SK-N-SH treated with all-trans-retinoic acid at 6 μM for 48 hours (cell line): Measurements from ENCODE around the gene IRAK1BP1.
A peak's percentile ranks its signal among the peaks of the same experiment; 100 is the strongest.

Source experiments
- ATAC-seq: fragments of 200-7000 bp; cut with Tn5 transposase; 3 replicates; pipeline ENCODE4 v1.9.1; 2020; ENCODE audit warnings: mild to moderate bottlenecking, moderate library complexity
- ARNTL ChIP-seq: fragments of 450-650 bp; formaldehyde crosslinking; IDR thresholded peaks from 2 replicates; pipeline ENCODE4 v1.5.0; 2020; ENCODE audit warnings: low read depth, mild to moderate bottlenecking, moderate library complexity, borderline replicate concordance
- BACH2 ChIP-seq: fragments of 250-450 bp; sonication (Bioruptor Pico); IDR thresholded peaks from 2 replicates; pipeline ENCODE4 v1.9.0; 2021; ENCODE audit warnings: mild to moderate bottlenecking, borderline replicate concordance
- CREB5 ChIP-seq: fragments of 250-450 bp; sonication (Bioruptor Pico); IDR thresholded peaks from 2 replicates; pipeline ENCODE4 v1.5.1; 2020; ENCODE audit warnings: low read depth, mild to moderate bottlenecking, moderate library complexity
- CSDC2 ChIP-seq: fragments of 250-450 bp; sonication (Bioruptor Pico); IDR thresholded peaks from 2 replicates; pipeline ENCODE4 v1.5.0; 2020; ENCODE audit warnings: mild to moderate bottlenecking, moderate library complexity
- CSRNP3 ChIP-seq: fragments of 250-450 bp; sonication (Bioruptor Pico); IDR thresholded peaks from 2 replicates; pipeline ENCODE4 v1.5.1; 2021; ENCODE audit warnings: mild to moderate bottlenecking, moderate library complexity
- ESRRG ChIP-seq: fragments of 250-450 bp; sonication (Bioruptor Pico); IDR thresholded peaks from 2 replicates; pipeline ENCODE4 v1.6.1; 2021; ENCODE audit warnings: mild to moderate bottlenecking
- GLIS3 ChIP-seq: fragments of 250-450 bp; sonication (Bioruptor Pico); IDR thresholded peaks from 2 replicates; pipeline ENCODE4 v1.5.0; 2020; ENCODE audit warnings: mild to moderate bottlenecking, moderate library complexity
- ISL1 ChIP-seq: fragments of 250-450 bp; sonication (Bioruptor Pico); IDR thresholded peaks from 2 replicates; pipeline ENCODE4 v2.1.2; 2022; ENCODE audit warnings: mild to moderate bottlenecking, moderate library complexity
- OSR1 ChIP-seq: fragments of 250-450 bp; sonication (Bioruptor Pico); IDR thresholded peaks from 2 replicates; pipeline ENCODE4 v1.8.0; 2022; ENCODE audit warnings: moderate library complexity, mild to moderate bottlenecking, inconsistent platforms
- PATZ1 ChIP-seq: fragments of 250-450 bp; sonication (Bioruptor Pico); IDR thresholded peaks from 2 replicates; pipeline ENCODE4 v1.8.0; 2020; ENCODE audit warnings: mild to moderate bottlenecking, moderate library complexity, borderline replicate concordance
- POU6F1 ChIP-seq: fragments of 250-450 bp; sonication (Bioruptor Pico); IDR thresholded peaks from 2 replicates; pipeline ENCODE4 v1.8.0; 2021; ENCODE audit warnings: low read depth, mild to moderate bottlenecking, moderate library complexity, borderline replicate concordance
- SNAI2 ChIP-seq: fragments of 250-450 bp; sonication (Bioruptor Pico); IDR thresholded peaks from 2 replicates; pipeline ENCODE4 v1.5.0; 2020; ENCODE audit warnings: mild to moderate bottlenecking, moderate library complexity
- TCF4 ChIP-seq: fragments of 250-450 bp; sonication (Bioruptor Pico); IDR thresholded peaks from 2 replicates; pipeline ENCODE4 v1.8.0; 2021; ENCODE audit warnings: mild to moderate bottlenecking, moderate library complexity, borderline replicate concordance
- TOX ChIP-seq: fragments of 250-450 bp; sonication (Bioruptor Pico); IDR thresholded peaks from 2 replicates; pipeline ENCODE4 v1.8.0; 2021; ENCODE audit warnings: mild to moderate bottlenecking, moderate library complexity, borderline replicate concordance
- TSHZ2 ChIP-seq: fragments of 250-450 bp; sonication (Bioruptor Pico); IDR thresholded peaks from 2 replicates; pipeline ENCODE4 v1.5.0; 2020; ENCODE audit warnings: mild to moderate bottlenecking, moderate library complexity
- ZC3H10 ChIP-seq: fragments of 250-450 bp; sonication (Bioruptor Pico); IDR thresholded peaks from 2 replicates; pipeline ENCODE4 v1.5.1; 2021; ENCODE audit warnings: mild to moderate bottlenecking, moderate library complexity
- ZFP3 ChIP-seq: fragments of 250-450 bp; sonication (Bioruptor Pico); IDR thresholded peaks from 2 replicates; pipeline ENCODE4 v1.5.0; 2020; ENCODE audit warnings: mild to moderate bottlenecking, moderate library complexity
- ZFP30 ChIP-seq: fragments of 450-650 bp; formaldehyde crosslinking; IDR thresholded peaks from 2 replicates; pipeline ENCODE4 v1.5.0; 2022; ENCODE audit warnings: mild to moderate bottlenecking, moderate library complexity
- ZNF8 ChIP-seq: fragments of 450-650 bp; formaldehyde crosslinking; IDR thresholded peaks from 2 replicates; pipeline ENCODE4 v1.5.0; 2020; ENCODE audit warnings: mild to moderate bottlenecking, moderate library complexity

The IRAK1BP1 gene

GRCh38 chr6:78936515-78936914 lies 69.2 kb downstream of the IRAK1BP1 start (continued):
- TF ChIP-seq TCF4 (CRISPR knock-in tag) (no peak), POU6F1 (CRISPR knock-in tag) (no peak), CREB5 (CRISPR knock-in tag) (no peak), OSR1 (CRISPR knock-in tag) (no peak), ESRRG (CRISPR knock-in tag) (no peak)

- TF ChIP-seq ZFP3 (no peak), GLIS3 (CRISPR knock-in tag) (no peak), SNAI2 (CRISPR knock-in tag) (no peak), ZNF8 (CRISPR knock-in tag) (no peak), CSDC2 (CRISPR knock-in tag) (no peak)
- ATAC-seq, result no peak
These were observed 75.1 kb downstream of the IRAK1BP1 start for GRCh38 chr6:78942446-78942845.

- peak; percentile 55; the same call in 2 of the 3 replicates for ATAC-seq
These were observed 80.2 kb downstream of the IRAK1BP1 start for GRCh38 chr6:78947529-78947928.

GRCh38 chr6:78947962-78948361 lies 80.6 kb downstream of the IRAK1BP1 start:
- no peak for TF ChIP-seq ESRRG (CRISPR knock-in tag)
- TF ChIP-seq ISL1, result no peak
- no peak for TF ChIP-seq PATZ1 (CRISPR knock-in tag)
- TF ChIP-seq POU6F1 (CRISPR knock-in tag), result no peak
- TF ChIP-seq ZFP3, result no peak
- no peak for TF ChIP-seq CREB5 (CRISPR knock-in tag)
- TF ChIP-seq ZFP30, result no peak
- no peak for TF ChIP-seq GLIS3 (CRISPR knock-in tag)
- no peak for TF ChIP-seq CSDC2 (CRISPR knock-in tag)
- no peak for TF ChIP-seq SNAI2 (CRISPR knock-in tag)
- no peak for TF ChIP-seq ARNTL (CRISPR knock-in tag)
- ATAC-seq, result no peak

More at GRCh38 chr6:78947529-78947928, 80.2 kb downstream of the IRAK1BP1 start:
- no peak for TF ChIP-seq ZFP30
- 0 out of 2 replicates have a peak, but pooled peaks have one; percentile 1 for TF ChIP-seq GLIS3 (CRISPR knock-in tag)
- no peak for TF ChIP-seq ZNF8 (CRISPR knock-in tag)
- 0 out of 2 replicates have a peak, but pooled peaks have one; percentile 28 for TF ChIP-seq ISL1
- no peak for TF ChIP-seq TOX (CRISPR knock-in tag)
- no peak for TF ChIP-seq TCF4 (CRISPR knock-in tag)

GRCh38 chr6:78948785-78949184 lies 81.4 kb downstream of the IRAK1BP1 start:
- no peak for ATAC-seq
- TF ChIP-seq GLIS3 (CRISPR knock-in tag) (no peak), ZNF8 (CRISPR knock-in tag) (no peak), TCF4 (CRISPR knock-in tag) (no peak), ZFP30 (no peak), CSRNP3 (CRISPR knock-in tag) (no peak), BACH2 (CRISPR knock-in tag) (no peak), TSHZ2 (CRISPR knock-in tag) (no peak), ZC3H10 (CRISPR knock-in tag) (no peak), SNAI2 (CRISPR knock-in tag) (no peak), POU6F1 (CRISPR knock-in tag) (no peak), TOX (CRISPR knock-in tag) (no peak)
